Sigmoid colon (tissue), 4 donors: ENCODE results near the gene TMEM235.

Experiments used
- CTCF ChIP-seq, 4 experiments: fragments of 450-650 bp in 3 of 4; fragments of 200-600 bp in 1 of 4; IDR thresholded peaks; one replicate each; pipeline ENCODE4 v1.5.1; 2016 to 2019; ENCODE audit warnings: antibody characterized with exemption in 4 of 4, mild to moderate bottlenecking in 3 of 4, moderate library complexity in 2 of 4
- POLR2AphosphoS5 ChIP-seq, 4 donors: sonication (generic); formaldehyde crosslinking; IDR thresholded peaks; one replicate each; pipeline ENCODE4 v1.6.1; 2017; ENCODE audit warnings: antibody characterized with exemption in 4 of 4

DNA sequence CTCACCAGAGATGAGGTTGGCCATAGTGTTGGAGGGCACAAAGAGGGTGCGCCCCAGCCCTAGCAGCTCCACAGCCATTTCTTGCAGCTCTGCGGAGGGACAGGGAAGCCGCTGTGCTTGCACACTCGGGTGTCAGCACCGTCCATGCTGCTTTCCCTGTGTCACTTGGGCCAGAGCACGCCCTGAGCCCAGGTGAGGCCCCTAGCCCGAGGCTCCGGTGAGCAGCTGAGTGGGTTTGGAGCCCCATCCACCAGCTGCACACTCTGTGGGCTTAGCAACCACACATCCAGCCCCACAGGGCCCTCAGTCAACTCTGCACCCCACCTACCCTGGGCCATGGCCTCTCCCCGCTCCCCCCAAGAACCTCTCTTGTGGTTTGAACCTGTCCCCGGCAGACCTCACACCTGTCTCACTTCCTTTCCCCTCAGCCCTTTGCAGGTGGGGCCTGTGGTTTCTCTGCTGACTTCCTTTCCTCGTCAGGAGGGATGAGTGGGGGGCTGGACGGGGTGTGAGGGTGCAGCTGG, 20.7 kb downstream of the TMEM235 start:
- TF ChIP-seq CTCF (IDR thresholded peaks at IDR 0.05) (no peak), POLR2AphosphoS5 (IDR thresholded peaks at IDR 0.05) (no peak)
